ENCODE results near the gene GTF2F2. TPM values are rescaled to one million over a fixed set of nuclear protein-coding genes. Genes with fewer than 3 reads are reported as not detected.
A peak's percentile ranks its signal among the peaks of the same experiment; 100 is the strongest.

Gene GTF2F2
- total and polyA plus RNA-seq, 9 donors, result 12.4 to 19.2 (median 14.6) TPM

DNA sequence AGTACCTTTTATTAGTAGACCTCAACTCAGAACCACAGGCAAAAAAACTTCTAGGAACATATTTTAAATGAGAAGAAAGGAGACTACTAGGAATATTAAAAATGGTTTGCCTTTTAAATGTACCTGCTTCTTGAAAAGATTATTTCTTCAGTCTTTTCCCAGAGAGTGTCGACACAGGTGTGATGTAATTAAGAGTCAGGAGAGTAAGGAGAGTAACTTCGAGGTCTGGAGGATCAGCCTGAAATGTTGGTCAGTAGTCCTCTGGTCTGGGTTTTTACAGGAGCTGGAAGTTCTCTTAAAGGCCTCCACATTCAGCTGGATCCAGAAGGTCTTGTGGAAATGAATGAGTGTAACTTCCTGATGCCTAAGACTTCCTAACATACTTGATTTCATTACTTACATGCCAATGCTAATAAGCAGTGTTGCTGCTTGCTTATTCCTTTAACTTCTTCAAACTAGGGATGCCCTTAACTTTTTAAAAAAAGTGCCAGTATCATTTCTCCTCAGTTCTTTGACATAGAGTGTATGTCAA is 80.5 kb downstream of the GTF2F2 start, which contains the start of gene KCTD4:
Gene KCTD4, minus strand, starts transcription at position 345 of the 532 bp plus-strand sequence. CDS start 6,478 bp downstream, outside the sequence.
- no peak for DNase-seq
- 89 to 93% (median 90%) methylated on average over 2 of the region's 2 CpGs for WGBS, 3 donors
- Histone ChIP-seq H3K4me3 (no peak within 1 kb of the TSS), H3K27ac (no peak within 1 kb of the TSS), H3K27me3 (no peaks in the 10 kb centered on the region), H3K4me1 (ENCODE audit: insufficient read depth) (peaks cover 2% of the 10 kb centered on the region), H3K9me3 (no peaks in the 10 kb centered on the region), H3K36me3 (no peaks in the 10 kb centered on the region)
- intact Hi-C loops (cut with DNase I), result no loop called here
- no peak for TF ChIP-seq EP300 (IDR thresholded peaks at IDR 0.05)
- TF ChIP-seq POLR2A (IDR thresholded peaks at IDR 0.05), result no peak
- TF ChIP-seq, protein P1, sequence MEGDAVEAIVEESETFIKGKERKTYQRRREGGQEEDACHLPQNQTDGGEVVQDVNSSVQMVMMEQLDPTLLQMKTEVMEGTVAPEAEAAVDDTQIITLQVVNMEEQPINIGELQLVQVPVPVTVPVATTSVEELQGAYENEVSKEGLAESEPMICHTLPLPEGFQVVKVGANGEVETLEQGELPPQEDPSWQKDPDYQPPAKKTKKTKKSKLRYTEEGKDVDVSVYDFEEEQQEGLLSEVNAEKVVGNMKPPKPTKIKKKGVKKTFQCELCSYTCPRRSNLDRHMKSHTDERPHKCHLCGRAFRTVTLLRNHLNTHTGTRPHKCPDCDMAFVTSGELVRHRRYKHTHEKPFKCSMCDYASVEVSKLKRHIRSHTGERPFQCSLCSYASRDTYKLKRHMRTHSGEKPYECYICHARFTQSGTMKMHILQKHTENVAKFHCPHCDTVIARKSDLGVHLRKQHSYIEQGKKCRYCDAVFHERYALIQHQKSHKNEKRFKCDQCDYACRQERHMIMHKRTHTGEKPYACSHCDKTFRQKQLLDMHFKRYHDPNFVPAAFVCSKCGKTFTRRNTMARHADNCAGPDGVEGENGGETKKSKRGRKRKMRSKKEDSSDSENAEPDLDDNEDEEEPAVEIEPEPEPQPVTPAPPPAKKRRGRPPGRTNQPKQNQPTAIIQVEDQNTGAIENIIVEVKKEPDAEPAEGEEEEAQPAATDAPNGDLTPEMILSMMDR (IDR thresholded peaks at IDR 0.05), result no peak

DNA sequence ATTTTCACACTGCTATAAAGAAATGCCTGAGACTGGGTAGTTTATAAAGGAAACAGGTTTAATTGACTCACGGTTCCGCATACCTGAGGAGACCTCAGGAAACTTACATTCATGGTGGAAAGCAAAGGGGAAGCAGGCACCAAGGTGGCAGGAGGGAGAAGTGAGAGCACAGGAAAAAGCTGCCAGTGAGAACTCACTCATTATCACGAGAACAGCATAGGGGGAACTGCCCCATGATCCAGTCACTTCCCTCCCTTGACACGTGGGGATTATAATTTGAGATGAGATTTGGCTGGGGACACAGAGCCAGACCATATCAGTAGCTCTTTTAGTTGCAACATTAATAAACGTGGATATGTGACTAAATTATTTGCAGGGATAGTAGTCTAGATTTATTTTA is 84.8 kb downstream of the GTF2F2 start:
- no peak for DNase-seq
- no peak overlapping the region for H3K27ac ChIP-seq
- 77 to 78% (median 78%) methylated on average over 5 of the region's 5 CpGs for WGBS, 3 donors
- no peaks in the 10 kb centered on the region for H3K27me3 ChIP-seq
- H3K36me3 ChIP-seq, result no peaks in the 10 kb centered on the region
- peaks cover 3% of the 10 kb centered on the region for H3K4me1 ChIP-seq (ENCODE audit: insufficient read depth)
- H3K4me3 ChIP-seq, result no peak overlapping the region
- TF ChIP-seq, protein P1 (IDR thresholded peaks at IDR 0.05), result no peak
- TF ChIP-seq EP300 (IDR thresholded peaks at IDR 0.05) (no peak), POLR2A (IDR thresholded peaks at IDR 0.05) (no peak)
- intact Hi-C loops (cut with DNase I), result no loop called here
- no peaks in the 10 kb centered on the region for H3K9me3 ChIP-seq

DNA sequence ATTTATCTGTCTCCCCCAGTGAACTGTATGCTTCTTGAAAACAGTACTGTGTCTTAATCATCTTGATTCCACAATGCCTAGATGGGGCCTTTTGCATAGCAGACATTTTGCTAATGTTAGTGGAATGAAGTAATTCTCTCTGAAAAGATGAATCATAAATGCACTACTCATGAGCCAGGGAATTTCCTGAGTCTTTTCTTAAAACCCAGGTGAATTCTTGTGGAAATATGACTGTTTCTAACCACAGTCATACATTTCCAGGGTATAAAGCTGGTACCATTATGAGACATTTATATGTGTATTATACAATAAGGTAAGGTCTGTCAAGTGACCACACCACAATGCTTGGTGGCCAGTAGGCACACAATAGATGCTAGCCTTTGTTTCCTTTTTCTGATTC is 86.0 kb downstream of the GTF2F2 start:
- Histone ChIP-seq H3K27me3 (no peaks in the 10 kb centered on the region), H3K4me3 (no peak overlapping the region), H3K36me3 (no peaks in the 10 kb centered on the region), H3K9me3 (no peaks in the 10 kb centered on the region), H3K4me1 (ENCODE audit: insufficient read depth) (peaks cover 3% of the 10 kb centered on the region), H3K27ac (peak overlapping the region in 1 of 2 donors; percentile 22)
- intact Hi-C loops (cut with DNase I), result no loop called here
- no peak for DNase-seq
- TF ChIP-seq, protein P1 (IDR thresholded peaks at IDR 0.05), result no peak
- no peak for TF ChIP-seq POLR2A (IDR thresholded peaks at IDR 0.05)
- TF ChIP-seq EP300 (IDR thresholded peaks at IDR 0.05), result no peak

DNA sequence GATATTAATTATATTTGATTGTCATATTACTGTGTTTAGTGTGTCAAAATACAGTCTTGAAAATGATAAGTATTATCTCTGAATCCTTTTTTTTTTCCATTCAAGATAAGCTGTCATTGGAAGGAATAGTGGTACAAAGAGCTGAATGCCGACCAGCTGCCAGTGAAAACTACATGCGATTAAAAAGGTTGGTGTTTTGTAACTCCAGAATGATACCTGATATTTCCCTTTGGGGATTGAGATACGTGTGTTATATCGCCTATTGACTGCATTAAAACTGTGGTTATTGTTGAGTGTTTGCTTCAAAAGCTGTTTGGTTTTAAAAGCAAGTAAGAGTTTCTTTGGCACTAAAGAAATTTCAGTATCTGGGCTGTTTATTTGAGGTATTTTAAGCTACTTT is 87.0 kb downstream of the GTF2F2 start:
- Histone ChIP-seq H3K4me1 (ENCODE audit: insufficient read depth) (peaks cover 3% of the 10 kb centered on the region), H3K27ac (no peak overlapping the region), H3K4me3 (no peak overlapping the region), H3K27me3 (no peaks in the 10 kb centered on the region), H3K36me3 (no peaks in the 10 kb centered on the region), H3K9me3 (no peaks in the 10 kb centered on the region)
- no peak for DNase-seq
- TF ChIP-seq POLR2A (IDR thresholded peaks at IDR 0.05), result no peak
- no peak for TF ChIP-seq EP300 (IDR thresholded peaks at IDR 0.05)
- TF ChIP-seq, protein P1 (IDR thresholded peaks at IDR 0.05), result no peak
- WGBS, 3 donors, result 48 to 52% (median 50%) methylated on average over 4 of the region's 4 CpGs
- intact Hi-C loops (cut with DNase I), result no loop called here

All from ovary (tissue), 9 donors.